ENCODE measurements around the gene MRPL11.
"Not testable (repeated sequence)": the region's sequence is repeated elsewhere in the genome, so short reads cannot be mapped to it uniquely, and the experiment has no call there.

MRPL11 gene

GRCh38 chr11:66467034-66467659 lies 28.5 kb upstream of the MRPL11 start:
- DNase-seq: peak in 1 of 5 experiments; percentile 65

- peak; percentile 88 to 97 (median 92) for DNase-seq
These were observed 27.8 kb upstream of the MRPL11 start, which contains the start of gene PELI3 for GRCh38 chr11:66466225-66467033. Gene PELI3 (plus strand): TSS chr11:66466905. CDS start chr11:66468129, 1,224 bp downstream.

- DNase-seq: no peak
These were observed 27.0 kb upstream of the MRPL11 start for GRCh38 chr11:66465373-66466224.

GRCh38 chr11:66464916-66465315 lies 26.3 kb upstream of the MRPL11 start:
- no peak for DNase-seq

GRCh38 chr11:66464116-66464515 lies 25.5 kb upstream of the MRPL11 start:
- DNase-seq: not testable (repeated sequence)

GRCh38 chr11:66462911-66463310 lies 24.3 kb upstream of the MRPL11 start:
- no peak for DNase-seq

- no peak for DNase-seq
These were observed 23.4 kb upstream of the MRPL11 start for GRCh38 chr11:66462010-66462409.

- no peak for DNase-seq
These were observed 20.6 kb upstream of the MRPL11 start for GRCh38 chr11:66459138-66459778.

GRCh38 chr11:66457826-66458225 lies 19.2 kb upstream of the MRPL11 start:
- DNase-seq: no peak

- DNase-seq: no peak
These were observed 16.2 kb upstream of the MRPL11 start for GRCh38 chr11:66454828-66455227.

GRCh38 chr11:66454247-66454646 lies 15.6 kb upstream of the MRPL11 start:
- no peak for DNase-seq

- no peak for DNase-seq
These were observed 13.0 kb upstream of the MRPL11 start for GRCh38 chr11:66451663-66452062.

- no peak for DNase-seq
These were observed 11.9 kb upstream of the MRPL11 start for GRCh38 chr11:66450560-66450959.

- no peak for DNase-seq
These were observed 9.9 kb upstream of the MRPL11 start for GRCh38 chr11:66448523-66448922.

- DNase-seq: no peak
These were observed 8.4 kb upstream of the MRPL11 start for GRCh38 chr11:66447012-66447411.

GRCh38 chr11:66443602-66444001 lies 5.0 kb upstream of the MRPL11 start:
- no peak for DNase-seq

- not testable (repeated sequence) for DNase-seq
These were observed 2.3 kb upstream of the MRPL11 start for GRCh38 chr11:66440940-66441282.

- not testable (repeated sequence) for DNase-seq
These were observed 1.7 kb upstream of the MRPL11 start for GRCh38 chr11:66440101-66440939.

- DNase-seq: no peak
These were observed 607 bp downstream of the MRPL11 start for GRCh38 chr11:66437979-66438503.

- DNase-seq: no peak
These were observed 6.1 kb downstream of the MRPL11 start for GRCh38 chr11:66432597-66432996.

- not testable (repeated sequence) for DNase-seq
These were observed 6.7 kb downstream of the MRPL11 start for GRCh38 chr11:66431871-66432329.
